ENCODE data around the gene PHLPP1. TPM values are rescaled to one million over a fixed set of nuclear protein-coding genes. Genes with fewer than 3 reads are reported as not detected.

Gene PHLPP1
- total and polyA plus RNA-seq, 2 donors from 2014 or later = 2.9 to 13.0 TPM

DNA sequence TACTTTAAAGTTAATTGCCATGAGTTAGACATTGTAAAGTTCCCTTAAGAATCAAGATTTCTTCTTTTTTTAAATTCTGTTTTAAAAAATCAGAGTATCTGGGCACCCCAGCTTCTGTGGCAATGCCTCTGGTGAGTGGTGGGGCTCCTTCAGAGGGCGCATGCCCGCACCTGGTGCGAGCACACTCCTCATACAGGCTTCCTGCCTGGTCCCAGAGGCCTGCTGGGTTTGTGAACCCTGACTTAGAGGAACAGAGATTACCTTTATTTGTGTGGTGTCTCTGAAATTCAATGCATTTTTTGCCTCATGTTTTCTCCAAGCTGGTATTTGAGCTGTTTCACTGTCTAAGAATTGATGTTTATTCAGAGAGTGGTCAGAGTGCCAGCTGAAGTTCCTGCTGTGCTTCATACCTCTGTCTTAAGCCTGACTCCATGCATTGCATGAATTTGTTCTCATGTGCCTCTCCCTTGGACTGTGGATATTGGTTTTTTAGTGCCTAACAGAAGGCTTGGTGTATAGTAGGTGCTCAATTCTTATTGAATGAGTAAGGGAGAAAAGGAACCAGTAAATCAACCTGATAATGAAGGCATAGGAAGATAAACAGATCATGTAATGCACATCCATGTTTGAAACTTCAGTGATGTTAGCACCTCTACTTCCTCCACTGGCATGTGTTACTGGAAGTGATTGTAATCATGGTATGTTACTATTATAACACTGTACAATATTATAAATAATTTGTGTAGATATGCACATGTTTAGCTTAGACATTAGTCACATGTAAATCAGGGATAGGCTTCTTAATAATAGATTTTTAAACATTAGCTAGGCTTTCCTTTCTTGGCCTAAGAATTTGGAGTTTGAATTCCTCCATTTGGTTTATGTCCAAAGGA lies 29.0 kb downstream of the PHLPP1 start:
- DNase-seq (no peak), FAIRE-seq (no peak)
- Histone ChIP-seq H3K4me3 (ENCODE audit: low read length in 3 of 3) (no peak overlapping the region), H3K27ac (ENCODE audit: low read depth in 2 of 2, low read length in 2 of 2) (no peak overlapping the region), H3K9ac (ENCODE audit: low read length in 3 of 3) (no peak overlapping the region), H3K27me3 (ENCODE audit: control insufficient read depth, insufficient read depth, low read length) (no peaks in the 10 kb centered on the region), H3K9me3 (ENCODE audit: control insufficient read depth in 2 of 3, insufficient read depth in 1 of 3, low read length in 3 of 3) (no peaks in the 10 kb centered on the region), H3K36me3 (ENCODE audit: control insufficient read depth in 2 of 3, insufficient read depth in 3 of 3, low read length in 3 of 3) (no peaks in the 10 kb centered on the region), H3K4me1 (ENCODE audit: control insufficient read depth in 2 of 3, insufficient read depth in 2 of 3, low read depth in 1 of 3, low read length in 3 of 3) (peaks cover 0 to 6% (median 5%) of the 10 kb centered on the region in 3 donors)
- TF ChIP-seq, protein P1, sequence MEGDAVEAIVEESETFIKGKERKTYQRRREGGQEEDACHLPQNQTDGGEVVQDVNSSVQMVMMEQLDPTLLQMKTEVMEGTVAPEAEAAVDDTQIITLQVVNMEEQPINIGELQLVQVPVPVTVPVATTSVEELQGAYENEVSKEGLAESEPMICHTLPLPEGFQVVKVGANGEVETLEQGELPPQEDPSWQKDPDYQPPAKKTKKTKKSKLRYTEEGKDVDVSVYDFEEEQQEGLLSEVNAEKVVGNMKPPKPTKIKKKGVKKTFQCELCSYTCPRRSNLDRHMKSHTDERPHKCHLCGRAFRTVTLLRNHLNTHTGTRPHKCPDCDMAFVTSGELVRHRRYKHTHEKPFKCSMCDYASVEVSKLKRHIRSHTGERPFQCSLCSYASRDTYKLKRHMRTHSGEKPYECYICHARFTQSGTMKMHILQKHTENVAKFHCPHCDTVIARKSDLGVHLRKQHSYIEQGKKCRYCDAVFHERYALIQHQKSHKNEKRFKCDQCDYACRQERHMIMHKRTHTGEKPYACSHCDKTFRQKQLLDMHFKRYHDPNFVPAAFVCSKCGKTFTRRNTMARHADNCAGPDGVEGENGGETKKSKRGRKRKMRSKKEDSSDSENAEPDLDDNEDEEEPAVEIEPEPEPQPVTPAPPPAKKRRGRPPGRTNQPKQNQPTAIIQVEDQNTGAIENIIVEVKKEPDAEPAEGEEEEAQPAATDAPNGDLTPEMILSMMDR (IDR thresholded peaks at IDR 0.05; ENCODE audit: borderline replicate concordance, extremely low read depth, insufficient read depth) = no peak
- intact Hi-C loops (cut with DNase I) = no loop called here

DNA sequence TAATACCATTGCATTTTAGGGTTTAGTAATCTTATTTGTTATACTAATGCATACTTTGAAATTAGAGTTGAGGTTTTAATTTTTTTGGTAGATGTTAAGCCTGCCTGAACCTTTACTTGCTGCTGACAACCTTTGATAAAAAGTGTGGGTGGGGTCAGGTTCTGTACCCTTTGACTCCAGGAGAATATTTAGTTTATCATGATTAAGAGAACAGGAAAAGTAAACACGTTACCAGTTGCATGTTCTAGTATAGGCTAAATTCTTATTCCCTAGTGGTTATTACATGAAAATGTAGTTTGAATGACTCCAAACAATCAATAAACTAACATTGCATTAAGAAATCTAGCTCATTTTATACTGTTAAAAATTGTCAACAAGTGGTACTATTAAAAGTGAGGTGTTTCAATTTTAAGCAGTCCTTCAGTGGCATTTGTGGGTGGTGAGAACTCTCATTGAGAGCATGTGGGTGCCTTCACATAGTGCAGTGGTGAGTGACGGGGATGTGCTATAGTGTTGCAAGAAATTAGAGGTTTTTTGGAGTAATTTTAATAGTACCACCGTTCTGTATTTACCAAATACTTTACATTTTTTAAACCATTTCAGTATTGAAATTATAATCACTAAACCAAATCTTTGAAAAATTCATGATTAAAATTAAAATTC lies 29.9 kb downstream of the PHLPP1 start:
- intact Hi-C loops (cut with DNase I) = no loop called here
- FAIRE-seq (no peak), DNase-seq (no peak)
- TF ChIP-seq, protein P1 (IDR thresholded peaks at IDR 0.05; ENCODE audit: borderline replicate concordance, extremely low read depth, insufficient read depth) = no peak
- Histone ChIP-seq H3K4me1 (ENCODE audit: control insufficient read depth in 2 of 3, insufficient read depth in 2 of 3, low read depth in 1 of 3, low read length in 3 of 3) (peaks cover 0 to 6% (median 5%) of the 10 kb centered on the region in 3 donors), H3K36me3 (ENCODE audit: control insufficient read depth in 2 of 3, insufficient read depth in 3 of 3, low read length in 3 of 3) (no peaks in the 10 kb centered on the region), H3K27ac (ENCODE audit: low read depth in 2 of 2, low read length in 2 of 2) (no peak overlapping the region), H3K9me3 (ENCODE audit: control insufficient read depth in 2 of 3, insufficient read depth in 1 of 3, low read length in 3 of 3) (no peaks in the 10 kb centered on the region), H3K27me3 (ENCODE audit: control insufficient read depth, insufficient read depth, low read length) (no peaks in the 10 kb centered on the region), H3K4me3 (ENCODE audit: low read length in 3 of 3) (no peak overlapping the region), H3K9ac (ENCODE audit: low read length in 3 of 3) (no peak overlapping the region)

DNA sequence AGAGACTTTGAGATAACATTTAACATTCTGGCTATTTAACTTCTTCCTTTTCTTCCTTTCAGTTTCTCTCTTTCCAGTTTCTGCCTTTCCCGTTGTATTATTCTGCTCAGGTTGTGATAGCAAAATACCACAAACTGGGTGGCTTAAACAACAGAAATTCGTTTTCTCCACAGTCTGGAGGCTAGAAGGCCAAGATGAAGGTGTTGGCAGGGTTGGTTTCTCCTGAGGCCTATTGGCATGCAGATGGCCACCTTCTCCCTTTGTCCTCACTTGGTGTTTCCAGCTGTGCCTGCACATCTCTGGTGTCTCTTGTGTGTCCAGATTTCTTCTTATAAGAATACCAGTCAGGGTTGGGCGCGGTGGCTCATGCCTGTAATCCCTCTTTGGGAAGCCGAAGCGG lies 34.0 kb downstream of the PHLPP1 start:
- no peak overlapping the region for H3K27ac ChIP-seq (ENCODE audit: low read depth in 2 of 2, low read length in 2 of 2)
- H3K9ac ChIP-seq (ENCODE audit: low read length in 3 of 3) = no peak overlapping the region
- H3K4me1 ChIP-seq (ENCODE audit: control insufficient read depth in 2 of 3, insufficient read depth in 2 of 3, low read depth in 1 of 3, low read length in 3 of 3) = peaks cover 0 to 9% (median 6%) of the 10 kb centered on the region in 3 donors
- DNase-seq = no peak
- H3K4me3 ChIP-seq (ENCODE audit: low read length in 3 of 3) = no peak overlapping the region
- H3K36me3 ChIP-seq (ENCODE audit: control insufficient read depth in 2 of 3, insufficient read depth in 3 of 3, low read length in 3 of 3) = no peaks in the 10 kb centered on the region
- TF ChIP-seq, protein P1 (IDR thresholded peaks at IDR 0.05; ENCODE audit: borderline replicate concordance, extremely low read depth, insufficient read depth) = no peak
- intact Hi-C loops (cut with DNase I) = no loop called here
- no peaks in the 10 kb centered on the region for H3K27me3 ChIP-seq (ENCODE audit: control insufficient read depth, insufficient read depth, low read length)
- H3K9me3 ChIP-seq (ENCODE audit: control insufficient read depth in 2 of 3, insufficient read depth in 1 of 3, low read length in 3 of 3) = no peaks in the 10 kb centered on the region
- FAIRE-seq = no peak

All from kidney (tissue), 14 donors.